OCI-LY7 (cell line): ENCODE results near the gene ITGB1.

Experiments
- EZH2phosphoT487 ChIP-seq: fragments of 200-600 bp; sonication (generic); IDR thresholded peaks from 2 replicates; pipeline ENCODE4 v1.6.1; 2018; ENCODE audit warnings: low read depth, borderline replicate concordance, mild to moderate bottlenecking, mixed run types, antibody characterized with exemption, low read length, moderate library complexity, mixed read lengths
- TF ChIP-seq, protein P1 (sequence below): fragments of 200-600 bp; sonication (generic); conservative IDR thresholded peaks from 2 replicates; pipeline ENCODE4 v1.5.1; 2014; ENCODE audit warnings: mild to moderate bottlenecking, antibody characterized with exemption, low read length, moderate library complexity, mixed read lengths

- TF ChIP-seq, protein P1, sequence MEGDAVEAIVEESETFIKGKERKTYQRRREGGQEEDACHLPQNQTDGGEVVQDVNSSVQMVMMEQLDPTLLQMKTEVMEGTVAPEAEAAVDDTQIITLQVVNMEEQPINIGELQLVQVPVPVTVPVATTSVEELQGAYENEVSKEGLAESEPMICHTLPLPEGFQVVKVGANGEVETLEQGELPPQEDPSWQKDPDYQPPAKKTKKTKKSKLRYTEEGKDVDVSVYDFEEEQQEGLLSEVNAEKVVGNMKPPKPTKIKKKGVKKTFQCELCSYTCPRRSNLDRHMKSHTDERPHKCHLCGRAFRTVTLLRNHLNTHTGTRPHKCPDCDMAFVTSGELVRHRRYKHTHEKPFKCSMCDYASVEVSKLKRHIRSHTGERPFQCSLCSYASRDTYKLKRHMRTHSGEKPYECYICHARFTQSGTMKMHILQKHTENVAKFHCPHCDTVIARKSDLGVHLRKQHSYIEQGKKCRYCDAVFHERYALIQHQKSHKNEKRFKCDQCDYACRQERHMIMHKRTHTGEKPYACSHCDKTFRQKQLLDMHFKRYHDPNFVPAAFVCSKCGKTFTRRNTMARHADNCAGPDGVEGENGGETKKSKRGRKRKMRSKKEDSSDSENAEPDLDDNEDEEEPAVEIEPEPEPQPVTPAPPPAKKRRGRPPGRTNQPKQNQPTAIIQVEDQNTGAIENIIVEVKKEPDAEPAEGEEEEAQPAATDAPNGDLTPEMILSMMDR: no peak
- TF ChIP-seq EZH2phosphoT487: no peak
Observed at GRCh38 chr10:32995751-32996150, 37.7 kb upstream of the ITGB1 start.
